ENCODE results near the gene IFIT3. TPM values are rescaled to one million over a fixed set of nuclear protein-coding genes. Genes with fewer than 3 reads are reported as not detected.

IFIT3 gene
- total and polyA plus RNA-seq, 2 experiments from 2014 or later = 0.42 to 0.52 TPM

DNA sequence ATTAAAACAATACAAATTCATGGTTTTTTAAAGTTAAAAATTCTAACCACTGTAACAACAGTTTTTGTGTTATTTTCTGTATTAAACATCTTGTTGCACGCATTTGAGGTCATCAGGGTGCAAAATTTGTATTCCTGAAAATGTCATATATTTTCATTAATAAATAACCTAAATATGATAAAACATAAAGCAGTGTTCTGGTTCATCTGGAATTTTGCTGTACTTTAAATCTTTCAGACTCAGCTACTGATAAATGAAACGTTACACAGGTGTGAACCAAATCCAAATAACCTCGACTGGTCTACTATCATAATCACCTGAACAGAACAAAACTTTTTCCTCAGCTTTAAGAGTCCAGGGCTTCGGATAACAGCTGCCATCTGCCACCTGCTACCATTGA lies 19.1 kb upstream of the IFIT3 start:
- H3K27ac ChIP-seq (ENCODE audit: low read depth) = no peak overlapping the region
- H2AFZ ChIP-seq = no peak overlapping the region
- no peak for DNase-seq (ENCODE audit: low spot score)
- H3K27me3 ChIP-seq (ENCODE audit: insufficient read depth) = no peaks in the 10 kb centered on the region
- no peaks in the 10 kb centered on the region for H3K9me2 ChIP-seq (ENCODE audit: insufficient read depth)
- peaks cover 1% of the 10 kb centered on the region for H3K27me3 Mint-ChIP-seq (ENCODE audit: insufficient read depth, low read depth, poor library complexity)
- no peak overlapping the region for H3K4me3 ChIP-seq
- no peaks in the 10 kb centered on the region for H3K79me2 ChIP-seq (replicated peaks; ENCODE audit: insufficient read depth)
- TF ChIP-seq ZNF331 (CRISPR knock-in tag; IDR thresholded peaks at IDR 0.05; ENCODE audit: low read depth) (no peak), NANOG (IDR thresholded peaks at IDR 0.05; ENCODE audit: borderline replicate concordance) (no peak), JUNB (IDR thresholded peaks at IDR 0.05; ENCODE audit: unreplicated experiment) (no peak), ZNF114 (CRISPR knock-in tag; IDR thresholded peaks at IDR 0.05) (no peak), EZH2 (IDR thresholded peaks at IDR 0.05; ENCODE audit: low read depth, unreplicated experiment) (no peak), EZH2phosphoT487 (IDR thresholded peaks at IDR 0.05; ENCODE audit: unreplicated experiment) (no peak), STAT1 (IDR thresholded peaks at IDR 0.05; ENCODE audit: unreplicated experiment) (no peak), POLR2AphosphoS5 (IDR thresholded peaks at IDR 0.05; ENCODE audit: low read depth) (no peak), CREB1 (CRISPR knock-in tag; IDR thresholded peaks at IDR 0.05; ENCODE audit: low read depth) (no peak)
- TF ChIP-seq, protein P1, sequence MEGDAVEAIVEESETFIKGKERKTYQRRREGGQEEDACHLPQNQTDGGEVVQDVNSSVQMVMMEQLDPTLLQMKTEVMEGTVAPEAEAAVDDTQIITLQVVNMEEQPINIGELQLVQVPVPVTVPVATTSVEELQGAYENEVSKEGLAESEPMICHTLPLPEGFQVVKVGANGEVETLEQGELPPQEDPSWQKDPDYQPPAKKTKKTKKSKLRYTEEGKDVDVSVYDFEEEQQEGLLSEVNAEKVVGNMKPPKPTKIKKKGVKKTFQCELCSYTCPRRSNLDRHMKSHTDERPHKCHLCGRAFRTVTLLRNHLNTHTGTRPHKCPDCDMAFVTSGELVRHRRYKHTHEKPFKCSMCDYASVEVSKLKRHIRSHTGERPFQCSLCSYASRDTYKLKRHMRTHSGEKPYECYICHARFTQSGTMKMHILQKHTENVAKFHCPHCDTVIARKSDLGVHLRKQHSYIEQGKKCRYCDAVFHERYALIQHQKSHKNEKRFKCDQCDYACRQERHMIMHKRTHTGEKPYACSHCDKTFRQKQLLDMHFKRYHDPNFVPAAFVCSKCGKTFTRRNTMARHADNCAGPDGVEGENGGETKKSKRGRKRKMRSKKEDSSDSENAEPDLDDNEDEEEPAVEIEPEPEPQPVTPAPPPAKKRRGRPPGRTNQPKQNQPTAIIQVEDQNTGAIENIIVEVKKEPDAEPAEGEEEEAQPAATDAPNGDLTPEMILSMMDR (conservative IDR thresholded peaks at IDR 0.05; ENCODE audit: low read depth in 2 of 2) = no peak
- TF ChIP-seq, protein P2, sequence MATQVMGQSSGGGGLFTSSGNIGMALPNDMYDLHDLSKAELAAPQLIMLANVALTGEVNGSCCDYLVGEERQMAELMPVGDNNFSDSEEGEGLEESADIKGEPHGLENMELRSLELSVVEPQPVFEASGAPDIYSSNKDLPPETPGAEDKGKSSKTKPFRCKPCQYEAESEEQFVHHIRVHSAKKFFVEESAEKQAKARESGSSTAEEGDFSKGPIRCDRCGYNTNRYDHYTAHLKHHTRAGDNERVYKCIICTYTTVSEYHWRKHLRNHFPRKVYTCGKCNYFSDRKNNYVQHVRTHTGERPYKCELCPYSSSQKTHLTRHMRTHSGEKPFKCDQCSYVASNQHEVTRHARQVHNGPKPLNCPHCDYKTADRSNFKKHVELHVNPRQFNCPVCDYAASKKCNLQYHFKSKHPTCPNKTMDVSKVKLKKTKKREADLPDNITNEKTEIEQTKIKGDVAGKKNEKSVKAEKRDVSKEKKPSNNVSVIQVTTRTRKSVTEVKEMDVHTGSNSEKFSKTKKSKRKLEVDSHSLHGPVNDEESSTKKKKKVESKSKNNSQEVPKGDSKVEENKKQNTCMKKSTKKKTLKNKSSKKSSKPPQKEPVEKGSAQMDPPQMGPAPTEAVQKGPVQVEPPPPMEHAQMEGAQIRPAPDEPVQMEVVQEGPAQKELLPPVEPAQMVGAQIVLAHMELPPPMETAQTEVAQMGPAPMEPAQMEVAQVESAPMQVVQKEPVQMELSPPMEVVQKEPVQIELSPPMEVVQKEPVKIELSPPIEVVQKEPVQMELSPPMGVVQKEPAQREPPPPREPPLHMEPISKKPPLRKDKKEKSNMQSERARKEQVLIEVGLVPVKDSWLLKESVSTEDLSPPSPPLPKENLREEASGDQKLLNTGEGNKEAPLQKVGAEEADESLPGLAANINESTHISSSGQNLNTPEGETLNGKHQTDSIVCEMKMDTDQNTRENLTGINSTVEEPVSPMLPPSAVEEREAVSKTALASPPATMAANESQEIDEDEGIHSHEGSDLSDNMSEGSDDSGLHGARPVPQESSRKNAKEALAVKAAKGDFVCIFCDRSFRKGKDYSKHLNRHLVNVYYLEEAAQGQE (IDR thresholded peaks at IDR 0.05; ENCODE audit: unreplicated experiment) = no peak
- TF ChIP-seq, protein P3, sequence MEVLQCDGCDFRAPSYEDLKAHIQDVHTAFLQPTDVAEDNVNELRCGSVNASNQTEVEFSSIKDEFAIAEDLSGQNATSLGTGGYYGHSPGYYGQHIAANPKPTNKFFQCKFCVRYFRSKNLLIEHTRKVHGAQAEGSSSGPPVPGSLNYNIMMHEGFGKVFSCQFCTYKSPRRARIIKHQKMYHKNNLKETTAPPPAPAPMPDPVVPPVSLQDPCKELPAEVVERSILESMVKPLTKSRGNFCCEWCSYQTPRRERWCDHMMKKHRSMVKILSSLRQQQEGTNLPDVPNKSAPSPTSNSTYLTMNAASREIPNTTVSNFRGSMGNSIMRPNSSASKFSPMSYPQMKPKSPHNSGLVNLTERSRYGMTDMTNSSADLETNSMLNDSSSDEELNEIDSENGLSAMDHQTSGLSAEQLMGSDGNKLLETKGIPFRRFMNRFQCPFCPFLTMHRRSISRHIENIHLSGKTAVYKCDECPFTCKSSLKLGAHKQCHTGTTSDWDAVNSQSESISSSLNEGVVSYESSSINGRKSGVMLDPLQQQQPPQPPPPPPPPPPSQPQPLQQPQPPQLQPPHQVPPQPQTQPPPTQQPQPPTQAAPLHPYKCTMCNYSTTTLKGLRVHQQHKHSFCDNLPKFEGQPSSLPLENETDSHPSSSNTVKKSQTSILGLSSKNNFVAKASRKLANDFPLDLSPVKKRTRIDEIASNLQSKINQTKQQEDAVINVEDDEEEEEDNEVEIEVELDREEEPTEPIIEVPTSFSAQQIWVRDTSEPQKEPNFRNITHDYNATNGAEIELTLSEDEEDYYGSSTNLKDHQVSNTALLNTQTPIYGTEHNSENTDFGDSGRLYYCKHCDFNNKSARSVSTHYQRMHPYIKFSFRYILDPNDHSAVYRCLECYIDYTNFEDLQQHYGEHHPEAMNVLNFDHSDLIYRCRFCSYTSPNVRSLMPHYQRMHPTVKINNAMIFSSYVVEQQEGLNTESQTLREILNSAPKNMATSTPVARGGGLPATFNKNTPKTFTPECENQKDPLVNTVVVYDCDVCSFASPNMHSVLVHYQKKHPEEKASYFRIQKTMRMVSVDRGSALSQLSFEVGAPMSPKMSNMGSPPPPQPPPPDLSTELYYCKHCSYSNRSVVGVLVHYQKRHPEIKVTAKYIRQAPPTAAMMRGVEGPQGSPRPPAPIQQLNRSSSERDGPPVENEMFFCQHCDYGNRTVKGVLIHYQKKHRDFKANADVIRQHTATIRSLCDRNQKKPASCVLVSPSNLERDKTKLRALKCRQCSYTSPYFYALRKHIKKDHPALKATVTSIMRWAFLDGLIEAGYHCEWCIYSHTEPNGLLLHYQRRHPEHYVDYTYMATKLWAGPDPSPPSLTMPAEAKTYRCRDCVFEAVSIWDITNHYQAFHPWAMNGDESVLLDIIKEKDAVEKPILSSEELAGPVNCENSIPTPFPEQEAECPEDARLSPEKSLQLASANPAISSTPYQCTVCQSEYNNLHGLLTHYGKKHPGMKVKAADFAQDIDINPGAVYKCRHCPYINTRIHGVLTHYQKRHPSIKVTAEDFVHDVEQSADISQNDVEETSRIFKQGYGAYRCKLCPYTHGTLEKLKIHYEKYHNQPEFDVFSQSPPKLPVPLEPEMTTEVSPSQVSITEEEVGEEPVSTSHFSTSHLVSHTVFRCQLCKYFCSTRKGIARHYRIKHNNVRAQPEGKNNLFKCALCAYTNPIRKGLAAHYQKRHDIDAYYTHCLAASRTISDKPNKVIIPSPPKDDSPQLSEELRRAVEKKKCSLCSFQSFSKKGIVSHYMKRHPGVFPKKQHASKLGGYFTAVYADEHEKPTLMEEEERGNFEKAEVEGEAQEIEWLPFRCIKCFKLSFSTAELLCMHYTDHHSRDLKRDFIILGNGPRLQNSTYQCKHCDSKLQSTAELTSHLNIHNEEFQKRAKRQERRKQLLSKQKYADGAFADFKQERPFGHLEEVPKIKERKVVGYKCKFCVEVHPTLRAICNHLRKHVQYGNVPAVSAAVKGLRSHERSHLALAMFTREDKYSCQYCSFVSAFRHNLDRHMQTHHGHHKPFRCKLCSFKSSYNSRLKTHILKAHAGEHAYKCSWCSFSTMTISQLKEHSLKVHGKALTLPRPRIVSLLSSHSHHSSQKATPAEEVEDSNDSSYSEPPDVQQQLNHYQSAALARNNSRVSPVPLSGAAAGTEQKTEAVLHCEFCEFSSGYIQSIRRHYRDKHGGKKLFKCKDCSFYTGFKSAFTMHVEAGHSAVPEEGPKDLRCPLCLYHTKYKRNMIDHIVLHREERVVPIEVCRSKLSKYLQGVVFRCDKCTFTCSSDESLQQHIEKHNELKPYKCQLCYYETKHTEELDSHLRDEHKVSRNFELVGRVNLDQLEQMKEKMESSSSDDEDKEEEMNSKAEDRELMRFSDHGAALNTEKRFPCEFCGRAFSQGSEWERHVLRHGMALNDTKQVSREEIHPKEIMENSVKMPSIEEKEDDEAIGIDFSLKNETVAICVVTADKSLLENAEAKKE (CRISPR knock-in tag; IDR thresholded peaks at IDR 0.05) = no peak
- TF ChIP-seq, protein P4, sequence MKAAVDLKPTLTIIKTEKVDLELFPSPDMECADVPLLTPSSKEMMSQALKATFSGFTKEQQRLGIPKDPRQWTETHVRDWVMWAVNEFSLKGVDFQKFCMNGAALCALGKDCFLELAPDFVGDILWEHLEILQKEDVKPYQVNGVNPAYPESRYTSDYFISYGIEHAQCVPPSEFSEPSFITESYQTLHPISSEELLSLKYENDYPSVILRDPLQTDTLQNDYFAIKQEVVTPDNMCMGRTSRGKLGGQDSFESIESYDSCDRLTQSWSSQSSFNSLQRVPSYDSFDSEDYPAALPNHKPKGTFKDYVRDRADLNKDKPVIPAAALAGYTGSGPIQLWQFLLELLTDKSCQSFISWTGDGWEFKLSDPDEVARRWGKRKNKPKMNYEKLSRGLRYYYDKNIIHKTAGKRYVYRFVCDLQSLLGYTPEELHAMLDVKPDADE (IDR thresholded peaks at IDR 0.05) = no peak
- no peak overlapping the region for H3K4me3 Mint-ChIP-seq
- H3K4me2 ChIP-seq = no peak overlapping the region
- H3K4me1 Mint-ChIP-seq = peaks cover 5% of the 10 kb centered on the region; the same call in 2 of the 3 replicates
- H4K20me1 ChIP-seq (replicated peaks; ENCODE audit: insufficient read depth) = no peaks in the 10 kb centered on the region
- H3K36me3 Mint-ChIP-seq (ENCODE audit: low read depth) = no peaks in the 10 kb centered on the region
- H3K27ac Mint-ChIP-seq = no peak overlapping the region
- no peak for ATAC-seq
- H3K4me1 ChIP-seq (ENCODE audit: insufficient read depth) = 0 out of 2 replicates have a peak, but pooled peaks cover 5% of the 10 kb centered on the region
- H3F3A ChIP-seq (replicated peaks; ENCODE audit: low read depth) = no peaks in the 10 kb centered on the region
- H3K36me3 ChIP-seq (ENCODE audit: insufficient read depth) = no peaks in the 10 kb centered on the region
- no peaks in the 10 kb centered on the region for H3K9me3 Mint-ChIP-seq

All from GM23338 (cell line).